Natural killer cell treated with Interleukin-12 subunit alpha and Interleukin-12 subunit beta and Interleukin-15 and Interleukin-18, amount 100 ng/mL, for 72 hours (primary cell): ENCODE data around the gene PTCD2. TPM values are rescaled to one million over a fixed set of nuclear protein-coding genes. Genes with fewer than 3 reads are reported as not detected.
"Not testable (repeated sequence)": the region's sequence is repeated elsewhere in the genome, so short reads cannot be mapped to it uniquely, and the experiment has no call there.

ENCODE experiments used
- ATAC-seq, 2 donors: fragments of 150-1000 bp; cut with Tn5 transposase in 1 of 2; sonication (Bioruptor Pico), chemical (Tn5 transposase) in 1 of 2; 2 replicates each; pipeline ENCODE4 v1.10.0; 2021
- DNase-seq: peaks from one replicate; pipeline ENCODE4 v3.0.0; 2022; ENCODE audit warnings: low spot score
- H3K27ac Mint-ChIP-seq, 2 donors: 1 replicate in 1 of 2; 2 replicates in 1 of 2; pipeline ENCODE4 v1.8.0; 2022; ENCODE audit warnings: mixed read lengths in 2 of 2, mild to moderate bottlenecking in 1 of 2, moderate library complexity in 1 of 2
- H3K27me3 Mint-ChIP-seq, 2 donors: 1 replicate in 1 of 2; 2 replicates in 1 of 2; pipeline ENCODE4 v1.8.0; 2022; ENCODE audit warnings: mixed read lengths in 2 of 2
- H3K36me3 Mint-ChIP-seq: one replicate; pipeline ENCODE4 v1.8.0; 2022; ENCODE audit warnings: mixed read lengths
- H3K4me1 Mint-ChIP-seq, 2 donors: 1 replicate in 1 of 2; 2 replicates in 1 of 2; pipeline ENCODE4 v1.8.0; 2022; ENCODE audit warnings: low read depth in 2 of 2, mixed read lengths in 2 of 2, mild to moderate bottlenecking in 1 of 2
- H3K4me3 Mint-ChIP-seq: one replicate; pipeline ENCODE4 v1.8.0; 2022; ENCODE audit warnings: mixed read lengths
- H3K9me3 Mint-ChIP-seq: 2 replicates; pipeline ENCODE4 v1.8.0; 2022; ENCODE audit warnings: mixed read lengths
- total RNA-seq, 2 donors: library from RNA; stranded (reverse); gene quantifications; one replicate each; pipeline ENCODE4 v1.2.3, GENCODE V29; 2022

The PTCD2 gene
- total RNA-seq, 2 donors from 2014 or later = 8.0 to 11.3 TPM

- peaks cover 23 to 43% of the 10 kb centered on the region in 2 donors for H3K4me1 Mint-ChIP-seq
- no peak for ATAC-seq
- H3K9me3 Mint-ChIP-seq = no peaks in the 10 kb centered on the region
- H3K27ac Mint-ChIP-seq = peak overlapping the region; percentile 2 to 65
- no peaks in the 10 kb centered on the region for H3K36me3 Mint-ChIP-seq
- no peak for DNase-seq
- no peaks in the 10 kb centered on the region for H3K27me3 Mint-ChIP-seq
- no peak overlapping the region for H3K4me3 Mint-ChIP-seq
Measured at GRCh38 chr5:72305194-72306142, 14.7 kb upstream of the PTCD2 start.

DNA sequence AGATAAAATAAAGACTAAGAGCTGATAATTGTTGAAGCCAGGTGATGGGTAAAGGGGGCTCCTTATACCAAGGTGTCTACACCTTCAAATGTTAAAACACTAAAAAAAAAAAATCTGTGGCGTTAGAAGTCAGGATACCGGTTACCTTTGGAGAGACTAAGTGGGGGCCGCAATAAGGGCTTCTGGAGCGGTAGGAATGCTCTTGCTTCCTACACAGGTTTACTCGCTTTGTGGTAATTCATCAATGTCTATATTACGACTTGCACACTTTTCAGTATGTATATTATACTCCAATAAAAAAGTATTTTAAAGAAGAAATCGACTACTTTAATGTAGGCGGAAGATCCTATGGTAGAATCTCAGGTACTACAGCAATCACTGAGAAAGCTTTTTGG, 12.6 kb upstream of the PTCD2 start:
- H3K9me3 Mint-ChIP-seq = no peaks in the 10 kb centered on the region
- no peaks in the 10 kb centered on the region for H3K36me3 Mint-ChIP-seq
- peaks cover 20 to 39% of the 10 kb centered on the region in 2 donors for H3K4me1 Mint-ChIP-seq
- no peaks in the 10 kb centered on the region for H3K27me3 Mint-ChIP-seq
- H3K4me3 Mint-ChIP-seq = peak overlapping the region; percentile 73
- H3K27ac Mint-ChIP-seq = peak overlapping the region; percentile 82 to 83
- ATAC-seq (no peak), DNase-seq (no peak)

DNA sequence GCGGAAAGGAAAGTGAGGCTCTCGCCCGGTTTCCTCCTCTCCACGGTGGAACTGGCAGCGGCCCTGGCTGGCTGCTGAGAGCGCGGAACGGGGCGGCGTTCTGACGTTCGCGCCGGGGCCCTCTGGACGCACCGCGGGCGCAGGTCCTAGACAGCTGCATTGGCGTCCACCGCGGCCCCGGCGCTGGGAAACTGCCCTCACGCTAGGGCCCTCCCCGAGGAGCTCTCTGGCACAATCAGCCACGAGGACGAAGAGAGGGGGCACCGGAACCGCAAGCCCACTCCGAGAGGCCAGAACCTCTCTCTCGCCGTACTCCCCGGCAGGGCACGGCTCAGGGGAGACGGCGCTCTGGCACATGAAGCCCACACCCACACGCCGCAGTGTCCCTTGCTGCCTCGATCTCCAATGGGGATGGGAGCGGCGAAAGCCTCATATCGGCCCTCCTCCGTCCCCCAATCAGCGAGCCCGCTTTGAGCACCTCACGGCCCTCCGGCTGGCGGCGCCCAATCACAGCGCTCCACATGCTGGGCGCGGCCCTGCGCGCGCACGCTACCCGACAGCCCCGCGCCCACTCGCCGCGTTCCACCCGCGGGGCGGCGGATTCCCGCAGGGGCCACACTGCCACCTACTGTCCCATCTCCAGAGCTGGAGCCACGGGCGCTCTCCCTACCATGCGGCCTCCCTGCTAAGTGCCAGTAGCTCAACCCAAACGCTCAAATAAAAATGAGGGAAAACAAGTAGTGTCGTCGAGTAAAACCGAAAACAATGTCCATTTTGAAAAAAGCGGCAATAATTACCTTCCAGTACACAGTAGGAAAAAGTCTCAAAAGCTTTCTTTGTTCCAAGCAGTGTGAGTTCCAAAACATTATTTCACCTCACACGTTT, 12.0 kb upstream of the PTCD2 start:
- Mint-ChIP-seq H3K4me3 (peak overlapping the region; percentile 73), H3K9me3 (no peaks in the 10 kb centered on the region), H3K27me3 (no peaks in the 10 kb centered on the region), H3K27ac (peak overlapping the region; percentile 82 to 83), H3K36me3 (peaks cover 4% of the 10 kb centered on the region), H3K4me1 (peaks cover 18 to 33% of the 10 kb centered on the region in 2 donors)
- peak; percentile 98 to 99 for ATAC-seq
- peak; percentile 98 for DNase-seq

DNA sequence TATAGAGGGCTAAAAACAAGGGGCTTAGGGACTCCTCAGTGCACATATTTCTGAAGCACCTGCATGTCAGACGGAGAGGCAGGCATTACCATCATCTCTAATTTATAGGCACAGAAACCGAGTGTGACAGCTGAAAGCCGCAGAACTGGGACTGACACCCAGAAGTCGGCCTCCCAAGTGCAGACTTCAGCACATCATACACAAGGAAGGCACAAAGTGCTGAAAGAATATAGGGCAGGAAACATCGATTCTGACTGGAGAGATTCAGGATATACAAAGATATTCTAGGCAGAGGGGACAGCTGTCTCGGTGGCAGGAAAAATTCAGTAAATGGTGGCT, 11.4 kb upstream of the PTCD2 start:
- H3K27me3 Mint-ChIP-seq = no peaks in the 10 kb centered on the region
- peaks cover 9% of the 10 kb centered on the region for H3K36me3 Mint-ChIP-seq
- DNase-seq = no peak
- ATAC-seq = no peak
- H3K4me3 Mint-ChIP-seq = peak overlapping the region; percentile 73
- H3K4me1 Mint-ChIP-seq = peaks cover 17 to 28% of the 10 kb centered on the region in 2 donors
- no peaks in the 10 kb centered on the region for H3K9me3 Mint-ChIP-seq
- peak overlapping the region; percentile 82 to 83 for H3K27ac Mint-ChIP-seq

GRCh38 chr5:72313141-72313540, 7.0 kb upstream of the PTCD2 start:
- ATAC-seq = no peak
- Mint-ChIP-seq H3K4me1 (peaks cover 8 to 10% of the 10 kb centered on the region in 2 donors), H3K4me3 (no peak overlapping the region), H3K27ac (no peak overlapping the region), H3K9me3 (no peaks in the 10 kb centered on the region), H3K27me3 (no peaks in the 10 kb centered on the region), H3K36me3 (peaks cover 9% of the 10 kb centered on the region)
- no peak for DNase-seq

- no peak for ATAC-seq
- no peak overlapping the region for H3K27ac Mint-ChIP-seq
- H3K27me3 Mint-ChIP-seq = no peaks in the 10 kb centered on the region
- peaks cover 4 to 10% of the 10 kb centered on the region in 2 donors for H3K4me1 Mint-ChIP-seq
- no peaks in the 10 kb centered on the region for H3K9me3 Mint-ChIP-seq
- H3K4me3 Mint-ChIP-seq = no peak overlapping the region
- H3K36me3 Mint-ChIP-seq = peaks cover 15% of the 10 kb centered on the region
- DNase-seq = no peak
Measured at GRCh38 chr5:72314571-72315172, 5.5 kb upstream of the PTCD2 start.

DNA sequence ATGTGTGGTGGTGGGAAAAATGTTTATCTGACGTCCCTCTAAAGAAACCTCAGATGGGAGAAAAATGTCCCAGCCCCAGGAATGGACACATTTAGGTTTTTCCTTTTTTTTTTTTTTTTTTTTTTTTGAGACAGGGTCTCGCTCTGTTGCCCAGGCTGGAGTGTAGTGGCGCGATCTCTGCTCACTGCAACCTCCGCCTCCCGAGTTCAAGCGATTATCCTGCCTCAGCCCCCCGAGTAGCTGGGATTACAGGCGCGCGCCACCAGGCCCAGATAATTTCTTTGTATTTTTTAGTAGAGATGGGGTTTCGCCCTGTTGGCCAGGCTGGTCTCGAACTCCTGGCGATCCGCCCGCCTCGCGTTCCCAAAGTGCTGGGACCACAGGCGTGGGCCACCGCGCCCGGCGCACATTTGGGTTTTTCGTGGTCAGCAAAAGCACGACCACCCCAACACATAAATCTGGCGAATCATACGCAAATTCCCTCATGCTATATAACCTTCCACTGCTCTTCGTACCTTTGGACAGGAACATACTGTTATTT, 668 bp upstream of the PTCD2 start:
- H3K27ac Mint-ChIP-seq = peak overlapping the region; percentile 90 to 98

DNA sequence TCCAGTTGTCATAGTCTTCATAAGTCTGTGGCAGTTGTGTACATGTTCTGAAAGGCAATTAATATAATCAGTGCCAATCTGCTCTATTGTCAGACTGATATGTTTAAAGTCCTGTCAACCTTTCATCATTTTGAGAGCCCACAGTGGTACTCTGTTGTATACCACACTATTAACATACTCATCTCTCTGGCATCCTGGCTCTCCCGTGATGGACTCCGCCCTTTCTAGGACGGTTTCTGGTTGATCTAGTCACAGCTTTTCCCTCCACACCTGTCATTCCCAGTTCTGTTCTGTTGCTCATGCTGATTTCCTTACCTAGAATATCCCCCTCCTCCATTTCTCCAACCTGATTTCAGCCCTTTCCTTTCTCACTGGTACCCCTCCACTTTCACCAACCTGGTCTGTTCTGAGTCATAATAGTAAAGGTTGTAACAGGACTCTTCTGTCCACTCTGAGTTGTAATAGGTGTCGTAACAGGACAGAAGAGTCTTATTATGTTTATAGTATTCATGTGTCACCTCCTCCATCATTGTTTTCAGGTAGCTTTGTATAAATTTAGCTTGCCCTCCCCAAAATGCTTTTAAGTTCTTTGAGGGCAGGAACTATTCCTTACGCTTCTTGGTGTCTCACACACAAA, 4.1 kb downstream of the PTCD2 start:
- Mint-ChIP-seq H3K36me3 (peaks cover 16% of the 10 kb centered on the region), H3K27ac (no peak overlapping the region), H3K27me3 (no peaks in the 10 kb centered on the region), H3K4me3 (no peak overlapping the region), H3K4me1 (peaks cover 10 to 11% of the 10 kb centered on the region in 2 donors), H3K9me3 (no peaks in the 10 kb centered on the region)
- ATAC-seq = no peak
- no peak for DNase-seq

More for the DNA sequence above, 668 bp upstream of the PTCD2 start:
- Mint-ChIP-seq H3K4me3 (peak overlapping the region; percentile 98), H3K36me3 (peaks cover 14% of the 10 kb centered on the region), H3K4me1 (peaks cover 14 to 19% of the 10 kb centered on the region in 2 donors)
- H3K9me3 Mint-ChIP-seq, H3K27me3 Mint-ChIP-seq, DNase-seq: not testable (repeated sequence)
- peak; percentile 0 for ATAC-seq

DNA sequence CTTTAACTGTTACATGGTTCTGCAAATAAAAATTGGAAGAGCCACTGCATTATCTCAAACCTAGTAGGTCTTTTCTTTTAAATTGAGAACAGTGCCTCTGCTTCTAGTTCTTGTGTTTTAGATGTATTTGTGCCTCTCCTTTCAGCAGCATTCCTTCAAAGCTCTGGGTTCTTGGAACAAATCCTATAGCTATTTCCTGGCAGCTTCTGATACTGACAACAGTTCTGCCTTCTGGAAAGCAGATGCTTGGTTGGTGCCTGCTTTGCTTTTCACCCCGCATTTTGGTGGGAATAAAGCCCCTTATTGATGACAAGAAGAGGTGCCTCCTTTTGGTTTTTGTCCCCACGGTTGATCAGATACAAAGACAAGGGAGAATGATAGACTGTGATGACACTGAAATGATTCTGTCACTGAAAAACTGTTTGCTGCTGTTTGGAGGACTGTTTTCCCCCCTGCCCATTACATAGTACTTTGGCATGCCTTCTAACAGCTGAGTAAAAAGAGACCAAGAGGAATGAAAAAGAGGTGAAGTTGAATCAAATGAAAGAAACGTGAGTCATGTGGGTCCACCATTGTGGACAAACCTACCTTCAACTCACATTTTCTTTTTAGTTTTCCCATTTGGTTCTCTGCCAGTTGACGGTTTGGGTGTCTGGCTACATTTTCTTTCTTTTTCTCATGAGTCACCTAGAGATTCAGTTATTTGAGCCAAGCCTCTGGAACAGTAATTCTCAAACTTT, 5.6 kb downstream of the PTCD2 start:
- Mint-ChIP-seq H3K36me3 (peaks cover 19% of the 10 kb centered on the region), H3K27me3 (no peaks in the 10 kb centered on the region), H3K4me1 (peaks cover 7% of the 10 kb centered on the region in 2 donors), H3K9me3 (no peaks in the 10 kb centered on the region), H3K27ac (no peak overlapping the region), H3K4me3 (no peak overlapping the region)
- ATAC-seq (no peak), DNase-seq (no peak)

DNA sequence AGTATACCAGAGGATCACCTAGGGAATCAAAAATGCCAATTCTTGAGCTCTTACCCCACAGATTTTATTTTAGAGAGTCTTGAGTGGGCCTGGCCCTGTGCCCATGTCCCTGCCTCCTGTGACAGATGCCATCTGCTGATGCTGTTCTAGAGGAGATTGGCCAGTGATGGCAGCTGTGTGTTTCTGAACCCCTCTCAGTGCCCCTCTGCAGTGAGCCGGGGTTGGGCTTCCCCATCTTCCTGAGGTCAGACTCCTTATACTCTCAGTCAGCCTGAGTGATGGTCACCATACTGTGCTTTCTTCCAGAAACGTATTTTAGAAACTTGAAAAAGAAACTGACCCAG, 6.1 kb downstream of the PTCD2 start:
- peaks cover 24% of the 10 kb centered on the region for H3K36me3 Mint-ChIP-seq
- H3K9me3 Mint-ChIP-seq = no peaks in the 10 kb centered on the region
- H3K4me1 Mint-ChIP-seq = peaks cover 7% of the 10 kb centered on the region in 2 donors
- ATAC-seq (no peak), DNase-seq (no peak)
- no peaks in the 10 kb centered on the region for H3K27me3 Mint-ChIP-seq
- no peak overlapping the region for H3K4me3 Mint-ChIP-seq
- no peak overlapping the region for H3K27ac Mint-ChIP-seq

DNA sequence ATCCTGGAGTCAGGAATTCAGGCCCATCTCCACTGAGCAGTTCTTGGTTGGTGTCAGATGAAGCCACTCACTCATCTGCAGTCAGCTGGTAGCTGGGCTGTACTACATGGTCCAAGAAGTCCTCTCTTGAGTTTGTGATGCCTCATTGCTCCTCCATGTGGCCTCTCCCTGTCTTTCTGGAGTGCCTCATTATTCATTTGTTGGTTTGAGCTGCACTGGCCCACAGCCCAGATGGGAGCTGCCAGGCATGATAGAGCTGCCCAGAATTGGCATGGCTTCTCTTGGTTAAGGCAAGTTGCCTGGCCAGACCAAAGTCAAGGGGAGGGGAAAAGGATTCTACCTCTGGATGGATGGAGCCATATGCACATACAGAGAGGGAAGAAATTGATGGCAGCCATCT, 8.0 kb downstream of the PTCD2 start:
- ATAC-seq = no peak
- Mint-ChIP-seq H3K36me3 (peaks cover 27% of the 10 kb centered on the region), H3K27ac (no peak overlapping the region), H3K4me1 (peaks cover 5 to 7% of the 10 kb centered on the region in 2 donors), H3K4me3 (no peak overlapping the region), H3K9me3 (no peaks in the 10 kb centered on the region), H3K27me3 (no peaks in the 10 kb centered on the region)
- no peak for DNase-seq

- ATAC-seq (no peak), DNase-seq (no peak)
- Mint-ChIP-seq H3K27ac (no peak overlapping the region), H3K36me3 (peaks cover 20% of the 10 kb centered on the region), H3K4me1 (peaks cover 0 to 2% of the 10 kb centered on the region in 2 donors), H3K4me3 (no peak overlapping the region), H3K27me3 (no peaks in the 10 kb centered on the region), H3K9me3 (no peaks in the 10 kb centered on the region)
Measured at GRCh38 chr5:72330712-72331111, 10.5 kb downstream of the PTCD2 start.
